HepG2 (cell line): Measurements from ENCODE around the gene CAPRIN1.

Source experiments
- CBFB ChIP-seq: sonication (generic); formaldehyde crosslinking; IDR thresholded peaks from 2 replicates; pipeline ENCODE4 v1.4.0; 2020; ENCODE audit warnings: missing genetic modification reagents
- EP300 ChIP-seq, 3 experiments: sonication (generic) in 1 of 3; formaldehyde crosslinking in 1 of 3; IDR thresholded peaks; 2 replicates each; pipeline versions ENCODE4 v1.5.1 to v1.6.1; 2011 to 2020; ENCODE audit warnings: low read depth in 2 of 3, low read length in 2 of 3, borderline replicate concordance in 1 of 3, improper control_type of control experiment in 1 of 3, mild to moderate bottlenecking in 1 of 3, missing genetic modification reagents in 1 of 3, moderate library complexity in 1 of 3
- FOXM1 ChIP-seq: sonication (generic); formaldehyde crosslinking; IDR thresholded peaks from 2 replicates; pipeline ENCODE4 v1.5.0; 2020; ENCODE audit warnings: missing genetic modification reagents
- IKZF1 ChIP-seq: fragments of 450-650 bp; IDR thresholded peaks from 2 replicates; pipeline ENCODE4 v1.7.1; 2016
- NFE2L2 ChIP-seq: fragments of 150-350 bp; IDR thresholded peaks from 2 replicates; pipeline ENCODE4 v1.6.1; 2014; ENCODE audit warnings: low read length
- POLR2AphosphoS5 ChIP-seq: IDR thresholded peaks from 2 replicates; pipeline ENCODE4 v1.6.1; 2012; ENCODE audit warnings: low read depth, low read length
- SP4 ChIP-seq: sonication (generic); formaldehyde crosslinking; IDR thresholded peaks from 2 replicates; pipeline ENCODE4 v1.8.1; 2023; ENCODE audit warnings: mild to moderate bottlenecking, missing genetic modification reagents
- ZBTB20 ChIP-seq: sonication (generic); formaldehyde crosslinking; IDR thresholded peaks from 2 replicates; pipeline ENCODE4 v1.8.1; 2023; ENCODE audit warnings: missing genetic modification reagents, low read depth, mild to moderate bottlenecking, borderline replicate concordance
- ZSCAN31 ChIP-seq: sonication (generic); formaldehyde crosslinking; IDR thresholded peaks from 2 replicates; pipeline ENCODE4 v1.5.0; 2020; ENCODE audit warnings: low read depth, mild to moderate bottlenecking, missing genetic modification reagents
- TF ChIP-seq, protein P1 (sequence below), 2 experiments: IDR thresholded peaks; 2 replicates each; pipeline ENCODE4 v1.6.1; 2011 to 2012; ENCODE audit warnings: low read length in 2 of 2, borderline replicate concordance in 1 of 2, low read depth in 1 of 2, mild to moderate bottlenecking in 1 of 2, moderate library complexity in 1 of 2
- TF ChIP-seq, protein P2 (sequence below): sonication (generic); formaldehyde crosslinking; IDR thresholded peaks from 2 replicates; pipeline ENCODE4 v1.5.0; 2020; ENCODE audit warnings: mild to moderate bottlenecking, missing genetic modification reagents, moderate library complexity
- TF ChIP-seq, protein P3 (sequence below): sonication (generic); formaldehyde crosslinking; IDR thresholded peaks from 2 replicates; pipeline ENCODE4 v1.5.1; 2020; ENCODE audit warnings: missing genetic modification reagents, mild to moderate bottlenecking, borderline replicate concordance

DNA sequence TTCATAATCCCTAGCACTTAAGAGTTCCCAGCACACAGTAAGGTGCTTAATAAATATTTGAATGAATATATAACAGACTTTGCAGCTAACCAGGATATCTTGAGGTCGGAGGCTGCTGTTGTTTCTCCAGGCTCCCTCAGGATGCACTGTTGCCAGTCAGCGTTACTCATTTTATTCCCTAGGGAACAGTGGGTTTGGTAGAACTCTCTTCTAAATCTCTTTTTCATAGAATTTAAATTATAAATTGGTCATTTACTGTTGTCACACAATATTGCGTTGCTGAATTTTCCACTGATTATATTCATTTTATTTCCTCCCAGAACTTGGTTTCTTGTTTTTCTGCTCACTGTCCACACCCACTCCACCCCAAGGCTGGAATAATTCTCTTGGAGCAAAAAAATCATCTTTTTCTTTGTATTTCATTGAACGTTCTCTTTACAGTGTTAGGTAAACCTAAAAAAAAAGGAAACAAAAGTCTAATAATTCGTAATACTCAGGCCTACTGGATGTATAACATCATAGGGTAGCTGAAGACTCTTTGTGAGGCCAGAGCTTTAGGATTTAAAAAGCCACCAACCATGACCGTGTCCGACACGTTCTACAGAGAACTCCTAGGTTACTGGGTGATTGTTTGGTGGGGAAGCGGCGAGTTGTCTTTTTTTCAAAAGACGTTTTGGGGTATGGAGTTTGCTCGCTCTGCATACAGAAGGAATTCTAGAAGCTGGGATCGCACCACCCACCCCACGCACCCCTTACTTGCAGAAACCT lies 766 bp upstream of the CAPRIN1 start:
- TF ChIP-seq FOXM1 (CRISPR knock-in tag) (no peak), ZBTB20 (no peak), ZSCAN31 (CRISPR knock-in tag) (no peak), NFE2L2 (no peak), IKZF1 (no peak), POLR2AphosphoS5 (no peak), CBFB (CRISPR knock-in tag) (no peak), SP4 (no peak), EP300 (IDR thresholded peaks at IDR 0.05; ENCODE audit: low read depth in 2 of 2, low read length in 2 of 2) (no peak), EP300 (CRISPR knock-in tag; IDR thresholded peaks at IDR 0.05; ENCODE audit: borderline replicate concordance) (no peak)
- TF ChIP-seq, protein P1, sequence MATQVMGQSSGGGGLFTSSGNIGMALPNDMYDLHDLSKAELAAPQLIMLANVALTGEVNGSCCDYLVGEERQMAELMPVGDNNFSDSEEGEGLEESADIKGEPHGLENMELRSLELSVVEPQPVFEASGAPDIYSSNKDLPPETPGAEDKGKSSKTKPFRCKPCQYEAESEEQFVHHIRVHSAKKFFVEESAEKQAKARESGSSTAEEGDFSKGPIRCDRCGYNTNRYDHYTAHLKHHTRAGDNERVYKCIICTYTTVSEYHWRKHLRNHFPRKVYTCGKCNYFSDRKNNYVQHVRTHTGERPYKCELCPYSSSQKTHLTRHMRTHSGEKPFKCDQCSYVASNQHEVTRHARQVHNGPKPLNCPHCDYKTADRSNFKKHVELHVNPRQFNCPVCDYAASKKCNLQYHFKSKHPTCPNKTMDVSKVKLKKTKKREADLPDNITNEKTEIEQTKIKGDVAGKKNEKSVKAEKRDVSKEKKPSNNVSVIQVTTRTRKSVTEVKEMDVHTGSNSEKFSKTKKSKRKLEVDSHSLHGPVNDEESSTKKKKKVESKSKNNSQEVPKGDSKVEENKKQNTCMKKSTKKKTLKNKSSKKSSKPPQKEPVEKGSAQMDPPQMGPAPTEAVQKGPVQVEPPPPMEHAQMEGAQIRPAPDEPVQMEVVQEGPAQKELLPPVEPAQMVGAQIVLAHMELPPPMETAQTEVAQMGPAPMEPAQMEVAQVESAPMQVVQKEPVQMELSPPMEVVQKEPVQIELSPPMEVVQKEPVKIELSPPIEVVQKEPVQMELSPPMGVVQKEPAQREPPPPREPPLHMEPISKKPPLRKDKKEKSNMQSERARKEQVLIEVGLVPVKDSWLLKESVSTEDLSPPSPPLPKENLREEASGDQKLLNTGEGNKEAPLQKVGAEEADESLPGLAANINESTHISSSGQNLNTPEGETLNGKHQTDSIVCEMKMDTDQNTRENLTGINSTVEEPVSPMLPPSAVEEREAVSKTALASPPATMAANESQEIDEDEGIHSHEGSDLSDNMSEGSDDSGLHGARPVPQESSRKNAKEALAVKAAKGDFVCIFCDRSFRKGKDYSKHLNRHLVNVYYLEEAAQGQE (IDR thresholded peaks at IDR 0.05; ENCODE audit: borderline replicate concordance in 1 of 2, low read depth in 1 of 2, low read length in 2 of 2): no peak
- TF ChIP-seq, protein P2, sequence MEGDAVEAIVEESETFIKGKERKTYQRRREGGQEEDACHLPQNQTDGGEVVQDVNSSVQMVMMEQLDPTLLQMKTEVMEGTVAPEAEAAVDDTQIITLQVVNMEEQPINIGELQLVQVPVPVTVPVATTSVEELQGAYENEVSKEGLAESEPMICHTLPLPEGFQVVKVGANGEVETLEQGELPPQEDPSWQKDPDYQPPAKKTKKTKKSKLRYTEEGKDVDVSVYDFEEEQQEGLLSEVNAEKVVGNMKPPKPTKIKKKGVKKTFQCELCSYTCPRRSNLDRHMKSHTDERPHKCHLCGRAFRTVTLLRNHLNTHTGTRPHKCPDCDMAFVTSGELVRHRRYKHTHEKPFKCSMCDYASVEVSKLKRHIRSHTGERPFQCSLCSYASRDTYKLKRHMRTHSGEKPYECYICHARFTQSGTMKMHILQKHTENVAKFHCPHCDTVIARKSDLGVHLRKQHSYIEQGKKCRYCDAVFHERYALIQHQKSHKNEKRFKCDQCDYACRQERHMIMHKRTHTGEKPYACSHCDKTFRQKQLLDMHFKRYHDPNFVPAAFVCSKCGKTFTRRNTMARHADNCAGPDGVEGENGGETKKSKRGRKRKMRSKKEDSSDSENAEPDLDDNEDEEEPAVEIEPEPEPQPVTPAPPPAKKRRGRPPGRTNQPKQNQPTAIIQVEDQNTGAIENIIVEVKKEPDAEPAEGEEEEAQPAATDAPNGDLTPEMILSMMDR (CRISPR knock-in tag): no peak
- TF ChIP-seq, protein P3, sequence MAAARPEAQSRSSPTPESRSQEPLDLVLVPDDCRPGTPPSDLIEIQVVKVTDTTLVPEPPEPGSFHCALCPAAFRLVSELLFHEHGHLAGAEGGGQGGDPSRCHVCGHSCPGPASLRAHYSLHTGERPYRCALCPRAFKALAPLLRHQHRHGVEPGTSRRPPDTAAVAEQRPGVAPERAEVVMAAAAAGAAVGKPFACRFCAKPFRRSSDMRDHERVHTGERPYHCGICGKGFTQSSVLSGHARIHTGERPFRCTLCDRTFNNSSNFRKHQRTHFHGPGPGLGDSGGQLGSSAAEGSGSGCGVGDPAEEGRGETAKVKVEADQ (CRISPR knock-in tag): no peak
